HG03097 (cell line): ENCODE measurements around the gene SPACA4.
"Not testable (repeated sequence)": the region's sequence is repeated elsewhere in the genome, so short reads cannot be mapped to it uniquely, and the experiment has no call there.

Experiments
- ATAC-seq: cut with Tn5 transposase; IDR thresholded peaks from one replicate; pipeline ENCODE4 v1.9.1; 2021; ENCODE audit not compliant: unreplicated experiment, low FRiP score

Gene SPACA4

GRCh38 chr19:48618278-48618915 lies 11.9 kb downstream of the SPACA4 start:
- ATAC-seq = no peak

DNA sequence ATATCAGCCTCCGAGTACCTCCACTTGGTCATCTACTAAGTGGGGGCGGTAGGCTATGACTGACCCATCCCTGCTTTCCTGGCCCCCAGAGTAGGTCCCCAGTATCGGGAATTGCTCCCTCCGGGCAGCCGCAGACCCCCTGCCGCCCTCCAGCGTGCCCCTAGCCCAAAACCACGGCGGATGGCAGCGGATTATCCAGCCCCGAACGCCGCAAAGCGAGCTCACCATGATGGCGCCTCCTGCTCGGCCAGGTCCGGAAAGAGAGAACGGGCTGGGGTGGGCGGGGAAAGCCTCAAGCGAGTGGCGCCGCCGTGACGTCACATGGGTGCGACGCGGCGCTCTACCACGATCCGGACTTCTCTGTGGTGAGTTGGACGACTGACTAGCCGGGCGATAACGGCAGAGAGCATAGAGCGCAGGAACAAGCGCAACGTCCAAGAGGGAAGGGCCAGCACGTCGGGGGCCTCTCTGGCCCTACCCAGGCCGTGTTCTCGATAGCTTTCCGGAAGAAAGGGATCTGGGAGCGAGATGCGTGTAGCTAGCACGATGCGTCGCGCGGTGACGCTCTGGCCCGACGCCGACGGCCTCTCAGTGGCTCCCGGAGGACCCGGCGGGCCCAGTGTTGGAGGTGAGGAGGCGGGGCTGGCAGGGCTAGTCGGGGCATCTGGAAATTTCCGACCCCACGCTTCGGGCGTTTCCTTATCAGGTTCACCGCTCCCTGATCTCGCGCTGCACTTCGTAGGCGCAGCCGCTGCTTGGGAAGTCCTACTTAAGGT lies 12.6 kb downstream of the SPACA4 start, which contains the start of the genes RPL18 and SPHK2:
RPL18 (minus strand) TSS at position 263 of the 776 bp plus-strand sequence; CDS start at position 228, 35 bp downstream.
SPHK2 (plus strand) TSS at position 591 of the 776 bp plus-strand sequence. CDS start 1,009 bp downstream, outside the sequence.
- ATAC-seq = peak; percentile 88

DNA sequence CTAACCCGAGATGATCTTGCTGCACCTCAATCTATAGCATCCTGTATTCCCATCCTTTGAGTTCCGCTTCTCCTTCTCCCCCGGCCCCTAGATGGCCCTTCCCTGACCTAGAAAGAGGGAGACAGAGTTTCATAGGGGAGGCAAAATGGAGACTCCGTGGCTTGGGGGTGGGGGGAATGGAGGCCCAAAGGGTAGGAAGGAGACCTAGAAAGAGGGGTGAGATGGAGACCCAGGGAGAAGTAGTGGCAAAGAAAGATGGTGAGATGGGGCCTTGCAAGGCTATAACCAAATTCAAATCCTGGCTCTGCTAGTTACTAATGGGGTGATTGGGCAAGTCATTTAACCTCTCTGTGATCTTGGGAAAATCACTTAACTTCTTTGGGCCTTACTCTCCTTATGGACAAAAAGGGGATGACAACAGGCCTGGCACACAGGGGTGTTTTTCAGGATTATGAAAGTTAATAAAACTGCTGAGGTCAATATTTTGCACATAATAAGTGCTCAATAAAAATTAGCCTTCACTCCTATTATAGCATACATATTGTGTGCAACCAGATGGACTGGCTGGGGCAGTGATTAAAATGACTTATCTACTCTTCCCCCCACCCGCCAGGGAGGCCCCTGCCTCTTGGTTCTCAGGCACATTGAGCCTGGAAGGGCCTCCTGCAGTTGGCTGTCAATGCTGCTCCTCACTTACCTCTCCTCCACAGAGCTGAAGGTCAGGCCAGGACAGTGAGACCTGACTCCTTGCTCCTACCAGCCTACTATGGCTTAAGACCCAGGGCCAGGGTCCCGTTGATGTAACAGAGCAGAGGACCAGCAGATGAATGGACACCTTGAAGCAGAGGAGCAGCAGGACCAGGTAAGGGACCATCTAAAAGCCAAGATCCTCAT lies 13.4 kb downstream of the SPACA4 start:
- no peak for ATAC-seq

- no peak for ATAC-seq
Measured at GRCh38 chr19:48623556-48624066, 17.1 kb downstream of the SPACA4 start.

GRCh38 chr19:48624067-48624594 lies 17.6 kb downstream of the SPACA4 start:
- ATAC-seq = peak; percentile 49

GRCh38 chr19:48624791-48625723 lies 18.5 kb downstream of the SPACA4 start:
- ATAC-seq = no peak

- ATAC-seq = no peak
Measured at GRCh38 chr19:48625891-48626327, 19.4 kb downstream of the SPACA4 start.

- no peak for ATAC-seq
Measured at GRCh38 chr19:48627201-48627864, 20.8 kb downstream of the SPACA4 start.

DNA sequence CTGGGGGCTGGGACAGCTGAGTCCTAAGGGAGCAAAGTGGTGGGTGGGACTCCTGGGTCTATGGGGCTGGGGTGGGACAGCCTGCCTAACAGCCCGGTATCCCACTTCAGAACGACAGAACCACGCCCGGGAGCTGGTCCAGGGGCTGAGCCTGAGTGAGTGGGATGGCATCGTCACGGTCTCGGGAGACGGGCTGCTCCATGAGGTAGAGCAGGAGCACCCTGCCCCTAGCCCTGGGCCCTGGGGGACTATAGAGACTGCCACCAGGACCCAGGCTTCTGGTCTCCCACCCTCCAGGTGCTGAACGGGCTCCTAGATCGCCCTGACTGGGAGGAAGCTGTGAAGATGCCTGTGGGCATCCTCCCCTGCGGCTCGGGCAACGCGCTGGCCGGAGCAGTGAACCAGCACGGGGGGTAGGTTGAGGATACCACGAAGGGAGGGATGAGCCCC lies 21.3 kb downstream of the SPACA4 start:
- no peak for ATAC-seq

DNA sequence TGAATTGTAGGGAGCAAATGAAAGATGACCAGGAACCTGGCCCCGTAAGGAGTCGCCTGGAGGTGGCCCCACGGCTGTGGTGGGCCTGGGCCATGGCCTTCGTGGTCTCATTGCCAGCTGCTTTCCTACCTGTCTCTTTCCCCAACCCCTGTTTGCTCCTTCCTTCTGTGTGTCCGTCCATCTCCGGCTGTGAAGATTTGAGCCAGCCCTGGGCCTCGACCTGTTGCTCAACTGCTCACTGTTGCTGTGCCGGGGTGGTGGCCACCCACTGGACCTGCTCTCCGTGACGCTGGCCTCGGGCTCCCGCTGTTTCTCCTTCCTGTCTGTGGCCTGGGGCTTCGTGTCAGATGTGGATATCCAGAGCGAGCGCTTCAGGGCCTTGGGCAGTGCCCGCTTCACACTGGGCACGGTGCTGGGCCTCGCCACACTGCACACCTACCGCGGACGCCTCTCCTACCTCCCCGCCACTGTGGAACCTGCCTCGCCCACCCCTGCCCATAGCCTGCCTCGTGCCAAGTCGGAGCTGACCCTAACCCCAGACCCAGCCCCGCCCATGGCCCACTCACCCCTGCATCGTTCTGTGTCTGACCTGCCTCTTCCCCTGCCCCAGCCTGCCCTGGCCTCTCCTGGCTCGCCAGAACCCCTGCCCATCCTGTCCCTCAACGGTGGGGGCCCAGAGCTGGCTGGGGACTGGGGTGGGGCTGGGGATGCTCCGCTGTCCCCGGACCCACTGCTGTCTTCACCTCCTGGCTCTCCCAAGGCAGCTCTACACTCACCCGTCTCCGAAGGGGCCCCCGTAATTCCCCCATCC lies 22.1 kb downstream of the SPACA4 start:
- no peak for ATAC-seq

GRCh38 chr19:48629297-48629598 lies 22.7 kb downstream of the SPACA4 start:
- ATAC-seq = no peak

DNA sequence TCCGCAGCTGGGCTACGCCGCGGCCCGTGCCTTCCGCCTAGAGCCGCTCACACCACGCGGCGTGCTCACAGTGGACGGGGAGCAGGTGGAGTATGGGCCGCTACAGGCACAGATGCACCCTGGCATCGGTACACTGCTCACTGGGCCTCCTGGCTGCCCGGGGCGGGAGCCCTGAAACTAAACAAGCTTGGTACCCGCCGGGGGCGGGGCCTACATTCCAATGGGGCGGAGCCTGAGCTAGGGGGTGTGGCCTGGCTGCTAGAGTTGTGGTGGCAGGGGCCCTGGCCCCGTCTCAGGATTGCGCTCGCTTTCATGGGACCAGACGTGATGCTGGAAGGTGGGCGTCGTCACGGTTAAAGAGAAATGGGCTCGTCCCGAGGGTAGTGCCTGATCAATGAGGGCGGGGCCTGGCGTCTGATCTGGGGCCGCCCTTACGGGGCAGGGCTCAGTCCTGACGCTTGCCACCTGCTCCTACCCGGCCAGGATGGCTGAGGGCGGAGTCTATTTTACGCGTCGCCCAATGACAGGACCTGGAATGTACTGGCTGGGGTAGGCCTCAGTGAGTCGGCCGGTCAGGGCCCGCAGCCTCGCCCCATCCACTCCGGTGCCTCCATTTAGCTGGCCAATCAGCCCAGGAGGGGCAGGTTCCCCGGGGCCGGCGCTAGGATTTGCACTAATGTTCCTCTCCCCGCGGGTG lies 23.2 kb downstream of the SPACA4 start:
- ATAC-seq = no peak

- ATAC-seq = no peak
Measured at GRCh38 chr19:48630296-48631063, 23.9 kb downstream of the SPACA4 start.

- ATAC-seq = no peak
Measured at GRCh38 chr19:48631225-48631624, 24.7 kb downstream of the SPACA4 start.

GRCh38 chr19:48632286-48632685 lies 25.7 kb downstream of the SPACA4 start:
- not testable (repeated sequence) for ATAC-seq

GRCh38 chr19:48632692-48633147 lies 26.2 kb downstream of the SPACA4 start:
- ATAC-seq = no peak
